Uterus (tissue), 4 donors: Measurements from ENCODE around the gene STAT6. TPM values are rescaled to one million over a fixed set of nuclear protein-coding genes. Genes with fewer than 3 reads are reported as not detected.

Source experiments
- DNase-seq, 2 donors: peaks; one replicate each; pipeline ENCODE4 v3.0.0-alpha.2; 2019 to 2020
- H3K27ac ChIP-seq, 2 donors: fragments of 200-600 bp; sonication (generic); 1 replicate in 1 of 2; 2 replicates in 1 of 2; pipeline ENCODE4 v1.5.1; 2016 to 2018
- H3K27me3 ChIP-seq, 2 donors: fragments of 200-600 bp; sonication (generic); one replicate each; pipeline ENCODE4 v1.5.1; 2018 to 2019; ENCODE audit warnings: control low read depth in 1 of 2
- H3K36me3 ChIP-seq, 2 donors: fragments of 200-600 bp; sonication (generic); one replicate each; pipeline ENCODE4 v1.5.1; 2019; ENCODE audit warnings: control low read depth in 1 of 2
- H3K4me1 ChIP-seq, 2 donors: fragments of 200-600 bp; sonication (generic); one replicate each; pipeline ENCODE4 v1.5.1; 2018 to 2019; ENCODE audit warnings: control low read depth in 1 of 2
- H3K4me3 ChIP-seq, 2 donors: fragments of 200-600 bp; sonication (generic); 1 replicate in 1 of 2; 2 replicates in 1 of 2; pipeline ENCODE4 v1.5.1; 2018 to 2019; ENCODE audit warnings: mild to moderate bottlenecking in 1 of 2
- H3K9me3 ChIP-seq, 2 donors: fragments of 200-600 bp; sonication (generic); one replicate each; pipeline ENCODE4 v1.5.1; 2019; ENCODE audit warnings: control low read depth in 1 of 2
- POLR2A ChIP-seq, 2 donors: fragments of 450-650 bp; IDR thresholded peaks; one replicate each; pipeline ENCODE4 v1.6.1; 2016; ENCODE audit warnings: antibody characterized with exemption in 2 of 2, mild to moderate bottlenecking in 1 of 2, moderate library complexity in 1 of 2
- intact Hi-C: fragments of 100-400 bp; cut with DNase I; formaldehyde crosslinking; loops from one replicate; pipeline ENCODE4 v1.15.1; 2023; ENCODE audit warnings: low total_unique reads
- total RNA-seq, 4 donors: library from RNA; depleted of rRNA in 3 of 4; stranded (reverse); fragments of >200 nt in 3 of 4; gene quantifications; one replicate each; pipeline versions ENCODE4 v1.1.0 to v1.2.4, GENCODE V29; 2014 to 2023
- TF ChIP-seq, protein P1 (sequence below), 4 experiments: fragments of 200-600 bp in 2 of 4; fragments of 450-650 bp in 2 of 4; sonication (generic) in 2 of 4; IDR thresholded peaks; one replicate each; pipeline ENCODE4 v1.5.1; 2016 to 2019; ENCODE audit warnings: antibody characterized with exemption in 4 of 4, mild to moderate bottlenecking in 2 of 4, moderate library complexity in 1 of 4
- donor health status: DM: yes; HTN: yes; CAD: no.

STAT6 gene
- total RNA-seq, 4 donors from 2014 or later: 62.5 to 242 (median 94.3) TPM

DNA sequence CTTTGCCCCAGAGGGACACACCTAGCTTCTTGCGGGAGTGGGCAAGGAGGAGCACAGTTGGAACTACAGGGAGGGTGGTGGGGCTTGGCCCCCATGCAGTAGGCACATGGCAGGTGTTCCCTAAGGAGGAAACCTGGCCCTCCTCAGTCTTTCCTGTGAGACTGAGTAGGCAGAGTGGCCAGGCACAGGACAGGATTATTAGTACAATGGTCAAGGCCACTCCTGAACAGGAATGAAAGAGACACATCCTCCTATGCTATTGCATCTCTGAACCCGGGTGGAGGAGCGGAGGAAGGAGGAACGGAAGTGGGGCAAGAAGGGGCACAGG is 62.1 kb downstream of the STAT6 start:
- Histone ChIP-seq H3K36me3 (no peaks in the 10 kb centered on the region), H3K4me1 (no peaks in the 10 kb centered on the region), H3K27ac (no peak overlapping the region), H3K4me3 (no peak overlapping the region), H3K9me3 (no peaks in the 10 kb centered on the region), H3K27me3 (no peaks in the 10 kb centered on the region)
- intact Hi-C loops: no loop called here
- DNase-seq: no peak
- TF ChIP-seq, protein P1, sequence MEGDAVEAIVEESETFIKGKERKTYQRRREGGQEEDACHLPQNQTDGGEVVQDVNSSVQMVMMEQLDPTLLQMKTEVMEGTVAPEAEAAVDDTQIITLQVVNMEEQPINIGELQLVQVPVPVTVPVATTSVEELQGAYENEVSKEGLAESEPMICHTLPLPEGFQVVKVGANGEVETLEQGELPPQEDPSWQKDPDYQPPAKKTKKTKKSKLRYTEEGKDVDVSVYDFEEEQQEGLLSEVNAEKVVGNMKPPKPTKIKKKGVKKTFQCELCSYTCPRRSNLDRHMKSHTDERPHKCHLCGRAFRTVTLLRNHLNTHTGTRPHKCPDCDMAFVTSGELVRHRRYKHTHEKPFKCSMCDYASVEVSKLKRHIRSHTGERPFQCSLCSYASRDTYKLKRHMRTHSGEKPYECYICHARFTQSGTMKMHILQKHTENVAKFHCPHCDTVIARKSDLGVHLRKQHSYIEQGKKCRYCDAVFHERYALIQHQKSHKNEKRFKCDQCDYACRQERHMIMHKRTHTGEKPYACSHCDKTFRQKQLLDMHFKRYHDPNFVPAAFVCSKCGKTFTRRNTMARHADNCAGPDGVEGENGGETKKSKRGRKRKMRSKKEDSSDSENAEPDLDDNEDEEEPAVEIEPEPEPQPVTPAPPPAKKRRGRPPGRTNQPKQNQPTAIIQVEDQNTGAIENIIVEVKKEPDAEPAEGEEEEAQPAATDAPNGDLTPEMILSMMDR (IDR thresholded peaks at IDR 0.05): no peak
- TF ChIP-seq POLR2A (IDR thresholded peaks at IDR 0.05): no peak

DNA sequence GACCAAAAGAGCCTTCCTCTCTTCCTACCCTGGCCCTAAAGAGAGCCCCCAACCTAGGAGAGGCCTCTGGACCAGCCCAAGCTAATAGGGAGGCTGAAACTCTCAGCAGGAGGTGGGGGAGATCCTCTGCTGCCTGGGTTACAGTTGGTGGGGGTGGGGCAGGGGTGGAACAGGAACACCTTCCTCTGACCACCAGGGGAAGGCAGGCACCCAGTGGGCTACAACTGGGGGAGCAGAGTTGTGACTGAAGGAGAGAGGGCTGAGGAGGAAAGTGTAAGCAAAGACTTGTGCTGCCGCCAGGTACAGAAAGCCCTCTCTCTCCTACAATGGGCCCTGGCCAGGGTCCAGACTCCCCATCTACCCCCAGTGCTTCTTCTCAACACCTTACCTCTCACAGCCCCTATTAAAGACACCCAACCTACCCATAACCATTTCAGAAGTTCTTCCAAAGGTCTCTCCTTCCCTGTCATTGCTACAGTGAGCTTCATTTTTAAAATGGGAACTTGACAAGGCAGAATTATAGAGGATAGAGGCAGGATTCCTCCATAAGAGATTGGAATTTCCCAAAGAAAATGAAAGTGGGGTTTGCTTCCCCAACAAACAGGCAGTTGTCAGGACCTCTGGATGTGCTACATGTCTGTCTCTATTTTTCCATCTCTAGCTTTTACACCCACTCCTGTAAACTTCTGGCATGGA is 62.6 kb downstream of the STAT6 start:
- H3K27me3 ChIP-seq: no peaks in the 10 kb centered on the region
- intact Hi-C loops: no loop called here
- H3K4me3 ChIP-seq: no peak overlapping the region
- H3K9me3 ChIP-seq: no peaks in the 10 kb centered on the region
- H3K27ac ChIP-seq: no peak overlapping the region
- H3K4me1 ChIP-seq: no peaks in the 10 kb centered on the region
- no peak for DNase-seq
- TF ChIP-seq, protein P1 (IDR thresholded peaks at IDR 0.05): no peak
- TF ChIP-seq POLR2A (IDR thresholded peaks at IDR 0.05): no peak
- H3K36me3 ChIP-seq: no peaks in the 10 kb centered on the region

DNA sequence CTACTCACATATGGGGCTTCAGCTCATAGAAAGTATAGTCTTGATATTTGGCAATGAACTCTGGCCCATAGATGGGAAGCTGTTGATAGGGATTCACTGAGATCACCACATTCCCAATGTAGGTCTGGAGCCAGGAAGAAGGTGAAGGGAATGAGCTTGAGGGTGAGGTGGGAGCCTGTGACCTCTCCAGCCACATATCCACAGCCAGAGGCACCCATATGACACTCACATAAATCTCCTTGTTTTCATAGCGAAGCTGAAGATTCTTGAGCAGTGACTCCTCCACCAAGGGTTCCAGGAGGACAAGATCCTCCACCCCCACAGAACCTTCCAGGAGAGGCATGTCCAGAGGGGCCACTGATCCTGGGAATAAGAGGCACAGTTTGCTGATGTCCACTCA is 63.2 kb downstream of the STAT6 start:
- intact Hi-C loops: no loop called here
- H3K4me1 ChIP-seq: no peaks in the 10 kb centered on the region
- no peak overlapping the region for H3K27ac ChIP-seq
- no peak overlapping the region for H3K4me3 ChIP-seq
- DNase-seq: no peak
- H3K27me3 ChIP-seq: no peaks in the 10 kb centered on the region
- H3K9me3 ChIP-seq: no peaks in the 10 kb centered on the region
- no peaks in the 10 kb centered on the region for H3K36me3 ChIP-seq
- TF ChIP-seq, protein P1 (IDR thresholded peaks at IDR 0.05): no peak
- no peak for TF ChIP-seq POLR2A (IDR thresholded peaks at IDR 0.05)

DNA sequence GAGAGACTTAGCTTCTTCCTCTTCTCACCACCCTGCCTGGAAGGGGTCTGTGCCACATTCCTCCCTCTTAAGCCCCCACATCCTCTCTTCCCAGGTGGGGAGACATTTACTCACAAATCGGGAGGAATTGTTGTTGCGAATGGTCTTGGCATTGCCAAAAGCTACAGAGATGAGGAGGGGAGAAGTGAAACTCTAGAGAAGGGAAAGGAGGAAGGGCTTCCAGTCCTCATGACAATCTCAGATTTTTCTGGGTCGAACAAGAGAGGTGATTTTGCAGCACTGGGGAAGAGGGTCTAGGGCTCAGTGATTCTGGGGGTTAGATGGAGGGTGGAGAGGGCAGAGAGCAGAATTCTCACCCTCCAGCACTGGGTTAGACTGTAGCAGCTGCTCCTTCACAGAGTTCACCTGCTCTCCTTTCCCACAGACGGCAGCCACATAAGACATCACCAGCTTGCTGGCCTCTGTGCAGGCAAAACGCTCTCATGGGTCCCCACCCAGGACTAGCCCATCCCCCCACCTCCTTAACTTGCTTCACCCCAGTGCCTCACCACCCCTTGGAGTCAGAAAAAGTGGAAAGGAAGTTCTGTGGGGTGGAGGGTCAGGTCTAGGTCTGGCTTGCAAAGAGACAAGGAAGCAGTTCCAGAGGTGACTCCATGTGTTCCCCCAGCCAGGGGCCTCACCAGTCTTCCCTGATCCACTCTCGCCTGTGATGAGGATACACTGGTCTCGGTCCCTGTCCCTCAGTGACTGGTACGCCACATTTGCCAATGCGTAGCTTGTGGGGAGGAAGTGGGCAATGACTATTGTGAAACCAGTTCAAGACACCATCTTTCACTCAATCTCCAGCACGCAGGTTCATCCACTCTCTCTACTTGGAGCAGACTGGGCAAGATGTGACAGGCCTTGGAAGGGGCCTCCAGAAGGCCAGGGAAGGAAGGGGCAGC is 63.9 kb downstream of the STAT6 start:
- no peak overlapping the region for H3K27ac ChIP-seq
- H3K4me1 ChIP-seq: no peaks in the 10 kb centered on the region
- no peaks in the 10 kb centered on the region for H3K36me3 ChIP-seq
- no peak for DNase-seq
- no peak overlapping the region for H3K4me3 ChIP-seq
- intact Hi-C loops: no loop called here
- no peaks in the 10 kb centered on the region for H3K9me3 ChIP-seq
- no peaks in the 10 kb centered on the region for H3K27me3 ChIP-seq
- TF ChIP-seq, protein P1 (IDR thresholded peaks at IDR 0.05): no peak
- no peak for TF ChIP-seq POLR2A (IDR thresholded peaks at IDR 0.05)
